Activated CD4-positive, alpha-beta T cell treated with anti-CD3 and anti-CD28 coated beads for 24 hours (primary cell): ENCODE data around the gene OR13G1.
"Not testable (repeated sequence)": the region's sequence is repeated elsewhere in the genome, so short reads cannot be mapped to it uniquely, and the experiment has no call there.

ENCODE experiments used
- DNase-seq, 2 donors: peaks; one replicate each; pipeline ENCODE4 v3.0.0-alpha.2; 2020; ENCODE audit warnings: low read depth in 2 of 2

OR13G1 gene, protein sequence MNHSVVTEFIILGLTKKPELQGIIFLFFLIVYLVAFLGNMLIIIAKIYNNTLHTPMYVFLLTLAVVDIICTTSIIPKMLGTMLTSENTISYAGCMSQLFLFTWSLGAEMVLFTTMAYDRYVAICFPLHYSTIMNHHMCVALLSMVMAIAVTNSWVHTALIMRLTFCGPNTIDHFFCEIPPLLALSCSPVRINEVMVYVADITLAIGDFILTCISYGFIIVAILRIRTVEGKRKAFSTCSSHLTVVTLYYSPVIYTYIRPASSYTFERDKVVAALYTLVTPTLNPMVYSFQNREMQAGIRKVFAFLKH

DNA sequence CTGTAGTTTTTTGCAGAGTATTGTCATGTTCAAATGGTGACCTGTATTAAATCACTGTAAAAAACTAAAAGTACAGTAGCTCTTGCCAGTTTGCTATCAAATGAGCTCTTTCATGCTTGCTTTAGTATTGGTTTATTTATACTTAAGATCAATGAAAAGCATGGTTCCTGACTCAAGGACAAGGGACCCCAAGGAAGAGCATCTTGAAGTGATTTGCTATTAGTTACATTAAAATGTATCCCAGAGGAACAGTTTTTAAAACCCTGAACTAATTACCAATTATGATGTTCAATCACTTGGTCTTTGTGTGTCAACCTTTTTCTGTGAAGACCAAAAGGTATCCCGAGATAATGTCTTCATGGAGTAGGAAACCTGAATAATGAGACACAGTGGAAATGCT is at the start of gene OR13G1:
Gene OR13G1, minus strand, starts transcription at position 101 of the 400 bp plus-strand sequence. CDS start 6,698 bp downstream, outside the sequence.
- no peak for DNase-seq

DNA sequence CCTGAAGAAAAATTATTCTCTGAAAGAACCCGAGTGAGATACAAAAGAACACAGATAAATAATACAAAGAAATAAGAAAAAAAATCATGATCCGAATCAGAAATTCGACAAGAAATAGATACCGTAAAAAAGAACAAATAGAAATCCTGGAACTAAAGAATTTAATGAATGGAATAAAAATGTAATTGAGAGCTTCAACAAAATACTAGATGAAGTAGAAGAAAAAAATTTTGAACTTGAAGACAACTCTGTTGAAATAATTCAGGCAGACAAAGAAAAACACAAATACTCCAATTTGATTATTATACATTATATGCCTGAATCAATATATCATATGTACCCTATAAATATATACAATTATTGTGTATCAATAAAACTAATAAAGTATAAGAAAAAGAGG is 41.7 kb upstream of the OR13G1 start:
- DNase-seq: no peak

DNA sequence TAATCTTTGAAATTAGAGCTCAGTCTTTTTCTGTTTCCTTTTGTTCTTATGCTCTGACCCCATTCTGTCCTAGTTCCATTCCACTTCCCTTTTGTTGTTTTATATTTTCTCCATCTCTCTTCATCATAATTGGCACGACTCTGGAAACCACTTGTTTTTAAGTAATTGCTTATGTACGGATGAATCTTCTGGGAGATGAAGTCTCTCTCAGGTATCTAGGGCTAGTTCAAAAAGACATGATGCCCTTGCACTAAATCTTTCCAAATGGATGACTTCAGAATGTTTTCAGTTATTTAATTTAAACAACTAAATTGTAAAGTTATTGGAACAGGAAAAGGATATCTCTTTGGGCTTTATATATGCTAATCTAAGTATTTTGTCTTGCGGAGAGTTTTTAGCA is 37.0 kb upstream of the OR13G1 start, which contains the start of gene OR6F1:
Gene OR6F1, minus strand, starts transcription at position 101 of the 400 bp plus-strand sequence. CDS start 3,891 bp downstream, outside the sequence.
- DNase-seq: no peak

- DNase-seq: no peak
Measured at GRCh38 chr1:247713753-247714152, 34.2 kb upstream of the OR13G1 start.

DNA sequence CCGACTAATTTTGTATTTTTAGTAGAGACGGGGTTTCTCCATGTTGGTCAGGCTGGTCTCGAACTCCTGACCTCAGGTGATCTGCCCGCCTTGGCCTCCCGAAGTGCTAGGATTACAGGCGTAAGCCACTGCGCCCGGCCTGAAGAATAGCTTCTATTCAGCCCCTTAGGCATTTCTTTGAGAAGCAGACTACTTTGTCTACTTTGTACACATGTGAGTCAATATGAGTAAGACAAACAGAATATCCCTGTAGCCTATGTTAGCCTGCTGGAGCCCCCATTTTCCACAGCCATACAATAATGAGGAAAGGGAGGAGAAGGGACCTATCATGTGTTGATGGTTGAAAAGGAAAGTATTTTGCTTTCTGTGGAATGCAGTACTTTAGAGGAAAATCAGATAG is 31.1 kb upstream of the OR13G1 start:
- not testable (repeated sequence) for DNase-seq

- DNase-seq: no peak
Measured at GRCh38 chr1:247701338-247701737, 21.8 kb upstream of the OR13G1 start.

DNA sequence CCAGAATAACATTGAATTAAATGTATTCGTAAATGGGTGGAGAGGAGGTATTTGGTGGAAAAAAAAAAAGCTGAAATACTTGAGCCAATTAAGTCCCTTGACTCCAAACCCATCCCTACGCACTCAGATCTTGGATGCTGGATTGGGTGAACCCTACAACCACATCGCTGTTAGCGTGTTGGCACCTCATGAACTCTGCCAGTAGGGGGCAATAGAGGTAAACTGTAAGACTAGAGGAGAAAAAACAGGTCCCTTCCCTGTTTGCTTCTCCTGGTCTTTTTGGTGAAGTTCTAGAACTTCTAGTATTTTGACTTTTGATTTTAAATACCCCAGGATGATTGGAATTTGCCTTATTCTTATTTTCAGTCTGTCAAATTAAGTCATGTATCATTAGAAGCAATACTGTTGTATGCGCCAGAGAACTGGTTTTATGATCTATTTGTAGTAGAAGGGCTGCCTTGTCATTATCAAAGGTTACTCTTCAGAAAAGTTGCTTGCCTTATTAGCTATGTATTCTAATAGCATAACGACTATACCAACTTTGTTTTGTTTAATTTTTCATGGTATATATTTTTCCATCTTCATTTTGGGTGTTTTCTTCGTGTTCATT is 1.9 kb upstream of the OR13G1 start:
- DNase-seq: peak in 1 of 2 donors; percentile 5

DNA sequence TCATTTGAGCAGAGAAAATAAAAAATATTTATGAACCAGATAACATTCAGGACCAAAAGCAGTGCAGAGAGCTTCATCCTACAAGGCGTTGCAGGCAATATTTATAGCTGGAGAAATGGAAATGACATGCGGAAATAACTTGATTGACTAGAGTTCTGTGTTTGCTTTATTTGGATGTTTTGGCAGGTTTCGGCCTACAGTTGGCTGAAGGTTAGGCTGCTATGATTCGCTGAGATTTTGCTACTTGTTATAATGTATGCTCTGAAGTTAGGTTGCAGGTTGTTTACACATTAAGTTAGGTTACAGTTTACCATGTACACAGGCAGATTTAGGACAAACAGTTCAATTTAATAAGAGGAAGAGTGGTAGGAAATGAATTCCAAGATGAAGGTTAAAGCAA is 632 bp upstream of the OR13G1 start:
- no peak for DNase-seq

DNA sequence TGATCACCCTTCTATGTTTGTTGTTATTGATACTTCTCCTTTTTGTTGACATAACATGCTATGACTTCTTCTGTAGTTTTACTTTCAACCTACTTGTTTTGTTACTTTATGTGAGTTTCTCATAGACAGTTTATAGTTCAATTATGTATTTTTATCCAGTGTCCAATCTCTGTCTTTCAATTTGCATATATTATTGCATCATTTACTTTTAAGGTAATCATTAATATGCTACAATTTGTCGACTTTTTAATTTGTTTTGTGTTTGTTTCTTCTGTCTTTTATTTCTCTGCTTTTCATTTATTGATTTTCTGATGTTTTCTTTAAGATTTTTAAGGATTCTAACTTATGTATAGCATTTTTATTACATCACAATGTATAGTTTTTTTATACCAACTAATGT is 10.3 kb downstream of the OR13G1 start:
- DNase-seq: no peak

DNA sequence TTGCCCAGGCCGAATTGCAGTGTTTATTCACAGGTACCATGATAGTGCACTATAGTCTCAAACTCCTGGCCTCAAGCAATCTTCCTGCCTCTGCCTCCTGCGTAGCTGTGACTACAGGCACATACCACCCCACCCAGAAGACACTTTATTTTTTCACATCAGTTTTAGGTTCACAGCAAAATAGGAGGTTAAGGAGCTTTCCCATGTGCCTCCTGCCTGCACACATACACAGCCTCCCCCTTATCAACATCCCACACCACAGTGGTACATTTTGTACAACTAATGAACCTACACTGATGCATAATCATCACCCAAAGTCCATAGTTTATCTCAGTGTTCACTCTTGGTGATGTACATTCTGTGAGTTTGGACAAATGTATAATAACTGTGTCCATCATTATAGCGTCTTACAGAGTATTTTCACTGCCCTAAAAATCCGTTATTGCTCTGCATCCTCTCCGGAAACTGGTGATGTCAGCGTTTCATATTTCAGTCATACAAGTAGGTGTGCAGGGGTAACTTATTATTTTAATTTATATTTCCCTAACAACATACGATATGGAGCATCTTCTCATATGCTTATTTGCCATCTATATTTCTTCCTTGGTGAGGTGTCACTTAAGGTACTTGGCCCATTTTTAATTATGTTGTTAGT is 23.2 kb downstream of the OR13G1 start:
- no peak for DNase-seq

- no peak for DNase-seq
Measured at GRCh38 chr1:247653040-247653439, 26.5 kb downstream of the OR13G1 start.

DNA sequence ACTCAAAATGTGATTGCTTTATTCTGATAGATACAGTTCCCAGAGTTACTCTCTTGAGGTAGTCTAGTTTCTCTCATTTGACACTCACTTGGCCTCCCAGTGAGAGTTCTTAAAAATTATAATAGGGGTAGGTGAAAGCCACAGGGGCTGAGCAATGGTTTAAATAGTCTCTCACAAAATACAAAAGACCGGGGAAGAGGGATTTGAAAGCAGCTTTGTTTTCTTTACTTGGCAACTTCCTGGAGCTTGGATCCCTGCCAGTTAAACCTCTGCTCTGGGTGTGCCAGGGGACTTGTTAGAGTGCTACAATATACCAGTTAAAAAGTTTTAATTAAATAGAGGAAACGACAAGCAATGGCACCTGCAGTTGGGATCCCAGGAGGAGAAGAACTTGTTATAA is 31.7 kb downstream of the OR13G1 start:
- DNase-seq: no peak

DNA sequence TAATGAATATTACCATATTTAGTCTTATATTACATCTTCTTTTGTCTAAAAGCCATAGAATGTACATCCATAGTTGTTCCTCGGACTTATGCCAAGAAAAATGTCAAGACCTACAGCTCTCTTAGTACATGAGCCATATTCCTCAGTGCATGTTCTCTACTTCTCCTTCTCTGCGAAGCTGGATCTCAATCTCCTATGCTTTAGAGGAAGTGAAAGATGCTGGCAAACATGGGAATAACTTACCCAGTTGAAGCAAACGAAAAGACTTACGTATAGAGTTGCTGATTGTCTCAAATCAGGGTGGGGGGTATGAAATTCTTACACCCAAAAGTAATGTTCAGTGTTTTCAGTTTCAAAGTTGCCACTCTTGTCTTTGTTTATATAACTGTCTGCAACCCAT is 32.7 kb downstream of the OR13G1 start:
- DNase-seq: no peak

GRCh38 chr1:247642742-247643141 is 36.8 kb downstream of the OR13G1 start:
- no peak for DNase-seq

DNA sequence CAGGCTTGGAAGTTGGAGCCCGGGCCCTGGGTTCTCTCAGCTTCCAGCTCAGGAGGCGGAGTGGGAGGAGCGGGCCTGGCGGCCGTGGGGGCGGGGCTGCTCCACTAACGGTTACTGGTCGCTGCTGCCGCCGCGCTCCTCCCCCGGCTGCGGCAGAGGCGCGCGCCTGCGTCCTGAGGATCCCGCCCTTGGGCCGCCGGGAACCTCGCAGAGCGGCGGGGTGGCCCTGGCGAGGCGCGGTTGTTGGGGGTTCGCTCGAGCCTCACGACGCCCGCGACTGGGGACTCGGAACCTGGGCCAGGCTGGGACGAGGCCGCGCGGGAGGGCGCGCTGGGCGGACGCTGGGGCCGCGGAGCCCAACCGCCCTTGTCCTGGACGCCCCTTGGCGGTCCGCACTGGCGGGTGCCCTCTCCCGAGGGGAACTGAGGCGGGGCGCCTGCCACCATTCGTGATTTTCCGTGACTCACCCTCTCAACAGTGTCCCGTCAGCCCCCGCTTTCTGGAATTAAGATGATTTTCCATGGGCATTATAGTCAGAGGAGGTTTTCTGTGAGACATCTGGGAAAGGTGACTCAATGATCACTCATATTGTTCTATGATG is 40.1 kb downstream of the OR13G1 start:
- peak; percentile 24 to 37 for DNase-seq

GRCh38 chr1:247638781-247639180 is 40.8 kb downstream of the OR13G1 start:
- DNase-seq: no peak

GRCh38 chr1:247638011-247638410 is 41.5 kb downstream of the OR13G1 start:
- DNase-seq: no peak

- no peak for DNase-seq
Measured at GRCh38 chr1:247627951-247628350, 51.6 kb downstream of the OR13G1 start.
